Measurements from ENCODE around the gene PARP14. TPM values are rescaled to one million over a fixed set of nuclear protein-coding genes. Genes with fewer than 3 reads are reported as not detected.
"Not testable (repeated sequence)": the region's sequence is repeated elsewhere in the genome, so short reads cannot be mapped to it uniquely, and the experiment has no call there.

PARP14 gene
- polyA plus RNA-seq, 1 donor from 2014 or later: not detected

DNA sequence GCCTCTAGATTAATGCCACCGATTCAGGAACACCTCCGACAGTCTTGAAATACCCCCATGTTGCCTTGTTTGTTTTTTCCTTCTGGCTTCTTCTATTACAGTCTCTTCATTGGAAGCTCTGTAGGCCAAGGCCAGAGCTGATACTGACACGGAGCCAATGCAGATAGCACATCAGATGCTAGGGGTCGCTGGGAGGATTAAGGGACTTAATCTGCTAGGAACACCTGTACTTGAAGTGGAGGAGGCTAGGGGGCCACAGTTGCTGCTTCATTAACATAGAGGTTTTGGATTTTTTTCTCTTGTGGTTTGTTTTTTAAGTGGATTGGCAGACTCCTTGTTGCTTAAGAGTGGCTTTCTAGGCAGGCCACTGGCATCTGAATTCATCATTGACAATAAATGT is 49.6 kb downstream of the PARP14 start:
- Histone ChIP-seq H3F3A (ENCODE audit: insufficient read depth, low read length, poor library complexity, severe bottlenecking) (no peaks in the 10 kb centered on the region), H3K9me3 (ENCODE audit: low read length) (no peaks in the 10 kb centered on the region), H2AFZ (ENCODE audit: low read depth, low read length) (no peak overlapping the region), H3K79me2 (replicated peaks; ENCODE audit: insufficient read depth, low read length) (no peaks in the 10 kb centered on the region), H3K36me3 (ENCODE audit: insufficient read depth, low read length) (no peaks in the 10 kb centered on the region), H3K4me2 (ENCODE audit: low read length) (no peak overlapping the region), H4K20me1 (ENCODE audit: insufficient read depth) (no peaks in the 10 kb centered on the region), H3K4me3 (ENCODE audit: low read length) (no peak overlapping the region), H3K9me2 (ENCODE audit: insufficient read depth, low read length) (no peaks in the 10 kb centered on the region), H3K27me3 (ENCODE audit: insufficient read depth, low read depth, low read length) (no peaks in the 10 kb centered on the region), H3K27ac (ENCODE audit: low read length) (no peak overlapping the region), H3K9ac (ENCODE audit: low read length) (no peak overlapping the region)
- no peak for TF ChIP-seq POLR2AphosphoS5 (IDR thresholded peaks at IDR 0.05)

DNA sequence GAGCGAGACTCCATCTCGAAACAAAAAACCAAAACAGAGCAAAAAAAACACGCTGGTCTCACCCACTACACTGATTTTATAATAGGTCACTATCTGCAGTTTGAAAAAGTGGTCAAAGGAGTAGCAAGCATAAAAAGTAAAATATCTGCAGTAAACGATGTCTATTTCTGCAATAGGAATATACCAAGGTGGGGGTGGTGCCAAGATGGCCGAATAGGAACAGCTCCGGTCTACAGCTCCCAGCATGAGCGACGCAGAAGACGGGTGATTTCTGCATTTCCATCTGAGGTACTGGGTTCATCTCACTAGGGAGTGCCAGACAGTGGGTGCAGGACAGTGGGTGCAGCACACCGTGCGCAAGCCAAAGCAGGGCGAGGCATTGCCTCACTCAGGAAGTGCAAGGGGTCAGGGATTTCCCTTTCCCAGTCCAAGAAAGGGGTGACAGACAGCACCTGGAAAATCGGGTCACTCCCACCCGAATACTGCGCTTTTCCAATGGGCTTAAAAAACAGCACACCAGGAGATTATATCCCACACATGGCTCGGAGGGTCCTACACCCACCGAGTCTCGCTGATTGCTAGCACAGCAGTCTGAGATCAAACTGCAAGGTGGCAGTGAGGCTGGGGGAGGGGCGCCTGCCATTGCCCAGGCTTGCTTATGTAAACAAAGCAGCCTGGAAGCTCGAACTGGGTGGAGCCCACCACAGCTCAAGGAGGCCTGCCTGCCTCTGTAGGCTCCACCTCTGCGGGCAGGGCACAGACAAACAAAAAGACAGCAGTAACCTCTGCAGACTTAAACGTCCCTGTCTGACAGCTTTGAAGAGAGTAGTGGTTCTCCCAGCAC is 52.3 kb downstream of the PARP14 start:
- not testable (repeated sequence) for H3K27ac ChIP-seq (ENCODE audit: low read length); H3K9me2 ChIP-seq (ENCODE audit: insufficient read depth, low read length); H3K9ac ChIP-seq (ENCODE audit: low read length); H3K79me2 ChIP-seq (replicated peaks; ENCODE audit: insufficient read depth, low read length); H4K20me1 ChIP-seq (ENCODE audit: insufficient read depth); H3K4me2 ChIP-seq (ENCODE audit: low read length); H3K36me3 ChIP-seq (ENCODE audit: insufficient read depth, low read length); H2AFZ ChIP-seq (ENCODE audit: low read depth, low read length); H3F3A ChIP-seq (ENCODE audit: insufficient read depth, low read length, poor library complexity, severe bottlenecking); H3K4me3 ChIP-seq (ENCODE audit: low read length); H3K9me3 ChIP-seq (ENCODE audit: low read length); H3K27me3 ChIP-seq (ENCODE audit: insufficient read depth, low read depth, low read length)

DNA sequence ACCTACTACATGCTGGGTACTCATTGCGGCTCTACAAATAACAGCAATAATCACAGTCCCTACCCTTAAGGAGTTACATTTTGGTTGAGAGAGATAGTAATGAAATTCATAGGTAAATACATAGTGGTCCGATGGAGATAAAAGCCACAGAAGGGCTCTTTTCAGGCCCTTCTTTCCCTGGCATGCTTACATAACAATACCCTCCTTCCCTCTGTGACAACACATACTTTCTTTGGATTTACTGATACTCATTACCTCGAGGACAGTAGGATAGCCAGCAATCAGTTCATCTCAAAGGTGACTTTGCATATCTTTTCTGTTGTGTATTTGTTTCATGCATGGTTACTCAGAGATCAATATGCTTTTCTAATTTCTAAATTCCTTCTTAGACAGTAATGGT is 58.5 kb downstream of the PARP14 start:
- Histone ChIP-seq H4K20me1 (ENCODE audit: insufficient read depth) (no peaks in the 10 kb centered on the region), H2AFZ (ENCODE audit: low read depth, low read length) (no peak overlapping the region), H3K9me3 (ENCODE audit: low read length) (no peaks in the 10 kb centered on the region), H3K36me3 (ENCODE audit: insufficient read depth, low read length) (no peaks in the 10 kb centered on the region), H3K79me2 (replicated peaks; ENCODE audit: insufficient read depth, low read length) (no peaks in the 10 kb centered on the region), H3K9me2 (ENCODE audit: insufficient read depth, low read length) (no peaks in the 10 kb centered on the region), H3K4me3 (ENCODE audit: low read length) (no peak overlapping the region), H3K9ac (ENCODE audit: low read length) (no peak overlapping the region), H3K4me2 (ENCODE audit: low read length) (no peak overlapping the region), H3K27me3 (ENCODE audit: insufficient read depth, low read depth, low read length) (no peaks in the 10 kb centered on the region), H3K27ac (ENCODE audit: low read length) (no peak overlapping the region), H3F3A (ENCODE audit: insufficient read depth, low read length, poor library complexity, severe bottlenecking) (no peaks in the 10 kb centered on the region)
- no peak for TF ChIP-seq POLR2AphosphoS5 (IDR thresholded peaks at IDR 0.05)
- no peak for TF ChIP-seq SMC3 (conservative IDR thresholded peaks at IDR 0.05; ENCODE audit: poor library complexity)
- TF ChIP-seq, protein P1, sequence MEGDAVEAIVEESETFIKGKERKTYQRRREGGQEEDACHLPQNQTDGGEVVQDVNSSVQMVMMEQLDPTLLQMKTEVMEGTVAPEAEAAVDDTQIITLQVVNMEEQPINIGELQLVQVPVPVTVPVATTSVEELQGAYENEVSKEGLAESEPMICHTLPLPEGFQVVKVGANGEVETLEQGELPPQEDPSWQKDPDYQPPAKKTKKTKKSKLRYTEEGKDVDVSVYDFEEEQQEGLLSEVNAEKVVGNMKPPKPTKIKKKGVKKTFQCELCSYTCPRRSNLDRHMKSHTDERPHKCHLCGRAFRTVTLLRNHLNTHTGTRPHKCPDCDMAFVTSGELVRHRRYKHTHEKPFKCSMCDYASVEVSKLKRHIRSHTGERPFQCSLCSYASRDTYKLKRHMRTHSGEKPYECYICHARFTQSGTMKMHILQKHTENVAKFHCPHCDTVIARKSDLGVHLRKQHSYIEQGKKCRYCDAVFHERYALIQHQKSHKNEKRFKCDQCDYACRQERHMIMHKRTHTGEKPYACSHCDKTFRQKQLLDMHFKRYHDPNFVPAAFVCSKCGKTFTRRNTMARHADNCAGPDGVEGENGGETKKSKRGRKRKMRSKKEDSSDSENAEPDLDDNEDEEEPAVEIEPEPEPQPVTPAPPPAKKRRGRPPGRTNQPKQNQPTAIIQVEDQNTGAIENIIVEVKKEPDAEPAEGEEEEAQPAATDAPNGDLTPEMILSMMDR (IDR thresholded peaks at IDR 0.05; ENCODE audit: poor library complexity, severe bottlenecking): no peak
- no peak for TF ChIP-seq EP300 (conservative IDR thresholded peaks at IDR 0.05; ENCODE audit: poor library complexity, severe bottlenecking)
- TF ChIP-seq EZH2 (IDR thresholded peaks at IDR 0.05; ENCODE audit: borderline replicate concordance, insufficient read depth, low read length, poor library complexity, severe bottlenecking): no peak
- no peak for TF ChIP-seq MXI1 (conservative IDR thresholded peaks at IDR 0.05; ENCODE audit: poor library complexity, severe bottlenecking)
- no peak for TF ChIP-seq RAD21 (conservative IDR thresholded peaks at IDR 0.05)
- TF ChIP-seq, protein P2, sequence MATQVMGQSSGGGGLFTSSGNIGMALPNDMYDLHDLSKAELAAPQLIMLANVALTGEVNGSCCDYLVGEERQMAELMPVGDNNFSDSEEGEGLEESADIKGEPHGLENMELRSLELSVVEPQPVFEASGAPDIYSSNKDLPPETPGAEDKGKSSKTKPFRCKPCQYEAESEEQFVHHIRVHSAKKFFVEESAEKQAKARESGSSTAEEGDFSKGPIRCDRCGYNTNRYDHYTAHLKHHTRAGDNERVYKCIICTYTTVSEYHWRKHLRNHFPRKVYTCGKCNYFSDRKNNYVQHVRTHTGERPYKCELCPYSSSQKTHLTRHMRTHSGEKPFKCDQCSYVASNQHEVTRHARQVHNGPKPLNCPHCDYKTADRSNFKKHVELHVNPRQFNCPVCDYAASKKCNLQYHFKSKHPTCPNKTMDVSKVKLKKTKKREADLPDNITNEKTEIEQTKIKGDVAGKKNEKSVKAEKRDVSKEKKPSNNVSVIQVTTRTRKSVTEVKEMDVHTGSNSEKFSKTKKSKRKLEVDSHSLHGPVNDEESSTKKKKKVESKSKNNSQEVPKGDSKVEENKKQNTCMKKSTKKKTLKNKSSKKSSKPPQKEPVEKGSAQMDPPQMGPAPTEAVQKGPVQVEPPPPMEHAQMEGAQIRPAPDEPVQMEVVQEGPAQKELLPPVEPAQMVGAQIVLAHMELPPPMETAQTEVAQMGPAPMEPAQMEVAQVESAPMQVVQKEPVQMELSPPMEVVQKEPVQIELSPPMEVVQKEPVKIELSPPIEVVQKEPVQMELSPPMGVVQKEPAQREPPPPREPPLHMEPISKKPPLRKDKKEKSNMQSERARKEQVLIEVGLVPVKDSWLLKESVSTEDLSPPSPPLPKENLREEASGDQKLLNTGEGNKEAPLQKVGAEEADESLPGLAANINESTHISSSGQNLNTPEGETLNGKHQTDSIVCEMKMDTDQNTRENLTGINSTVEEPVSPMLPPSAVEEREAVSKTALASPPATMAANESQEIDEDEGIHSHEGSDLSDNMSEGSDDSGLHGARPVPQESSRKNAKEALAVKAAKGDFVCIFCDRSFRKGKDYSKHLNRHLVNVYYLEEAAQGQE (IDR thresholded peaks at IDR 0.05; ENCODE audit: borderline replicate concordance): no peak
- TF ChIP-seq TAF1 (IDR thresholded peaks at IDR 0.05; ENCODE audit: low read depth): no peak

Measured in neural cell (in vitro differentiated cells).